HG03354 (cell line): ENCODE data around the gene CCR3.
A peak's percentile ranks its signal among the peaks of the same experiment; 100 is the strongest.

Source experiments
- ATAC-seq: cut with Tn5 transposase; IDR thresholded peaks from one replicate; pipeline ENCODE4 v1.9.1; 2021; ENCODE audit warnings: mild to moderate bottlenecking; ENCODE audit not compliant: unreplicated experiment, poor library complexity, severe bottlenecking

CCR3 gene

DNA sequence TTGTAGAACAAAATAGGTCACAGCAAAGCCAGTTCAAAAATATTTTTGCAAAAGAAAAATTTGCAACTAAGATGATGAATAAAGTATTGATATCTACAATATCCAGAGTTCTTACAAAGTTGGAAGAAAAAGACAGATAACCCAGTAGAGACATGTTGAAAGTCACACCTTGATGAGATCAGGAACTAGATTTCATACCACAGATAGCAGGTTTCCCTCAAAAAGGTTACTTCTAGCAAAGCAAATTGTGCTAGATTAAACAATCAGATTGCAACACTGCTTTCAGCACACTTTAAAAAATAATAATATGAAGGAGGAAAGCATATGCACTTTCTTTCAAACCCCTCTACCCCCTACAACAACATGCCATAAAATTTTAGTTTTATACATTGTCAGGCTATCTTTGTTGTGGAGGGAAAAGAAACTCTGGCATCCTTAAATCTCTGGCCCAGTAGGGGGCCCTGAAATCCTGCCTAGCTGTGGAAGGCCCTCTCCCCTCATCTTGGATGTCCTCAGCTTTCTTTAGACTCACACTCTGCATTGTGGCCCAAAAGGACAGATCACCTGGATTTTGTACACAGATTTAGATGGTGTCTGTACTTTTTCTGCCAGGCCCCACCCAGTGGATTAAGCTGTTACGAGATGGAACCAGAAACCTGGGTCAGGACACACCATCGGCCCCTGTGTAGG, 50.9 kb downstream of the CCR3 start:
- ATAC-seq, result no peak

DNA sequence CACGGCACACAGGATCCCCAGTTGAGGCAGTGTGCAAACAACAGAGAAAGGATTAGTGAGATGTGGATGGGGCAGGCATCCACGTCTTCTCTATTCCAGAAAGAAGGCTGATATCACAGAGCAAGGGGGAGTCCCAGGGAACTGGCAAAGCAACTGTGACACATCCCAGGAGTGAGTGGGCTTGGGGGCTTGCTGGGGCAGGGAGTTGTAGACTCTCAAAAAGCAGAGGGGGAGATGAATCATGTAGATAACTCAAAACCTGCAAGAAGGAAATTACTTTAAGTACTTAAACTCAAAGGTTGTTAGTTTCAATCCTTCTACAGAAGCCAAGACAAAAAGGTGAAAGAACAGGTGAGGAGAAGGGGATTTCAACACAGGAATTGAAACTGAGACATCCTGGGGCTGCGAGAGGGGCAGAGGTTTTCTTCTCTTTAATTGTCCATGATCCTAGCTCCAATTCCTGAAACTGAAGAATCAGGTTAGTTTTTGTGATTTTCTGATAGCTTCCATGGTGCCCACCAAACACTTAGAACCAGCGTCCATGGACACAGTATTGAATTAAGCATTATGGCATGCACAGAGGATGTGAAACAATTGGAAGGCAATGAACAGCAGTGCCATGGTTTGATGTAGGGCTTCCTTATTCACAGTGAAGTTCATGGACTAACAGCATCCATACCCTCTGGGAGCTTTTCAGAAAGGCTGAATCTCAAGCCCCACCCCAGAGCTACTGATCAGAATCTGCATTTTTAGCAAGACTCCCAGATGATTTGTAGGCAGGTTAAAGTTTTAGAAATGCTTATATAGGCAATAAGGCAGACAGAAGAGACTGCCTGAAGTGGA, 52.0 kb downstream of the CCR3 start:
- ATAC-seq, result no peak

DNA sequence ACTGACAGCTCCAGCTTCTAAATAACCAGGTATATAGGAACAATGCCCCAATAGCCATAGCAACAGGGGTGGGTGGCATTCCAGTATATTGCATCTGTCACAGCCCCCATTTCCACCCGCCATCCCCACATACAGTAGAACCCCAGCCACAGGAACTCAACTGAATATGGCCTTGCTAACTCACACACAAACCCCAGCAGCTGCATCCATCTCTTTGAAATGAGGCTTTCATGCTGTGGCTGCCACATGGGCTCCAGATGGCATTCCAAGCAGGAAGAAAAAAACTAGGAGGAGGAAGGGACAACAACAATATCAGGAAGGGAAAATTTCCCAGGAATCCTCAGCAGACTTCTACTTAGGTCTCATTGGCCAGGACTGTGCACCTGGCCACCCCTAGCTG, 54.6 kb downstream of the CCR3 start:
- no peak for ATAC-seq

DNA sequence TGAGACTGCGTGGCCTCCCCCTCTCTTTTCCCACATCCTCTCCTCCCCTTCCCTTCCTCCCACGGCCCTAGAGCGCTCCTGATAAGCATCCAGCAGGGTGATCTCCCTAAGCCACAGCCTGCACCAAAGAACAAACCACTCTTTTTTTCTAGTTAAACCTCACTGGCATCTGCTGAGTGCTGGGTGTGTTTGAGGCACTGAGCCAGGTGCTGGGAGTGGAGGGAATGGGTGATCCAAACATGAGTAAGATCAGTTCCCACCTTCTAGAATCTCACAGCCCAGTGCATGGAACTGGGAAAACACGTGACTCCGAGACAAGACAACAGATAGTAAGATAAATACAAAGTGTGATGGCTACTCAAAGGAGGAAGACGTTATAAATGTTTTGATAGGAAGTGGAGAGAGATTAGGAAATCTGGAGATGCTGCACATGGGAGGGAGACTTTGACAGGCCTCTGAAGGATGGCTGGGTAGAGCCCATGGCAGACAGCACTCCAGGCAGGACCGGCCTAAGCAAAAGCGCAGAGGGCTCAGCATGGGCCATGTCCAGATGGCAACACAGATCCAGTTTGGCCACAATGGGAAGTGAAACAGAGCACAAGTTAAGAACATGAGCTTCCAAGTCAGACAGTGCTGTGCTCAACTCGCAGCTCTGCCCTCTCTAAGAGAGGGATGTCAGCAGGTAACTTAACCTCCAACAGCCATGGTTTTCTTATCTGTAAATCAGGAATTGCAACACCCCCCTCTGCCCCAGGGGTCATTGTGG, 55.6 kb downstream of the CCR3 start:
- no peak for ATAC-seq

DNA sequence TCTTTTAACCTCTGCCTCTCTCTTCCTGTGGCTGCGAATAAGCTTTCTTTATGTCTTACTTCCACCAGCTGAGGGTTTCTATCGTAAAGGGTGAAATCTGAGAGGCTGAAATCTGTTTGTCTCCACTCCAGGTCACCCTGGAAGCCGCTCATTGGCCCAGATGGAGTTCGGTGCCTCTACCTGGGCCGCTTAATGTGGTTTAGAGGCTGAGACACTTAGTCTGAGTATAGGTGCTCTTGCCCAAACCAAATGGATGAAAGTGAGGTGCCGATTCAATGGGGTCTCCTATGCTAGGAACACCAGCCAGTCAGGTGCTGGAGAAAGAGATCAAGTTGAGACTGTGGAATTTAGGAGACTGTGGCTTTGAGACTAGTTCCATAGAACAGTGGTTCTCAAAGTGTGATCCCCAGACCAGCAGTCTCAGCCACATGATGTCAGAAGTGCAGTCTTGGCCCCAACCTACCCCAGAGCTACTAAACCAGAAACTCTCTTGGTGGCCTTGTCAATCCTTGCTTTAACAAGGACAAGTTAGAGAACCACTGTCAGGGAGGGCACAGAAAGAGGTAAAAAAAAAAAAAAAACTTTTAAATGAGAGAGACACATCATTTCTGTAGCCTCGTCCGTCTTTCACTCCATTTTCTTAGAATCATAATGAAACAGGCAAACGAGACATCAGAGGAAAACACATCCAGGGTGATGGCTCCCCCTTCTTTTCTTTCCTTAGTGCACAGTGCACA, 56.8 kb downstream of the CCR3 start:
- ATAC-seq, result no peak

DNA sequence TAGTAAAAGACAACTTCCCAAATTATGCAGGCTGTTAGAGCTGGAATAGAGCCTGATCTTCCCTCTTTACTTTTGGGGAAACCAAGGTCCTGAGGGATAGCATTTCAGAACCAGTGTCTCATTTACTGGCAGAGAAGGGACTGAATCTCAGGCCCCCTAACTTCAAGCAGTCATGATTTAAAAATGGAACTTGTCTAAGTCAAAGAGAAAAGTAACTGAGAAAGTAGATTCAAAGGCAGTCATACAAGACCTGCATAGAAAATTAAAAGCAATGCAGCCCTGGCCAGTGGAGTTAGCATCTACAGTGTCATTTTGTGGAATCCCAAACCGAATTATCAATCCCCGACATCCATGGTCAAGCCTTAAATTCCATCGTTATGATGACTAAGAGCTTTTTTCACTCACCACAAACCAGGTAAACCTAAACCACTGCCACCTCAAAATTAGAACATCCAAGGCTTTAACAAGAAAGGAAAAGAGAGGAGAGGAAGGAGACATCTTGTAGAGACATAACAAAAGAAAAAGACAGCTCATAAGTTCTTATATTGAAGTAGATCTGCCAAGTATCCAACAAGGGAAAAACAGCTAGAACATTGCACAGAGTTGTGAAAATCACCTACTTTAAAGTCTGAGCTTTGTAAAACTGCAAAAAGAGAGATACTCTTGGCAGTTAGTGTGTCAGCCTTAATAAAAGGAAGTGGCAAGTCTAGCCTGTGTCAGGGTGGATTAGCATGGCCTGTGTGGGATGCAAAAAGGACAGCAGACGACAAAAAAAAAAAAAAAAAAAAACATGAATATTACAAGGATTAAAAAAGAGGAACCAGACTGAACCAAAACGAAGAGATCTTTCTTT, 57.6 kb downstream of the CCR3 start:
- no peak for ATAC-seq

DNA sequence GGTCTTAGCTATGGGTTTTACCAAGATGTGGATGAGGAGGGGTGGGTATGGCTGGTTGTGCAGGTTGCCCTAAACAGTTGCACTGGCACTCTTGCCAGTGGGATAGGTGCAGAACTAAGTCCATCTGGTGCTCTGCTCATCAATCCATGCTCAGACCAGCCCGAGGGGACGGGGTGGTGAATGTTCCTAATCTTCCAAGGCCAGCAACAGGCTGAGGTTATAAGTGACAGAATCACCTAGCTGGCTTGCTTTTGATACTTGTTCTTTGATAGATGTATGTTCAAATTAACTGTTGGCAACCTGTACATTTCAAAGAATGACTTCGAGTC, 58.2 kb downstream of the CCR3 start:
- ATAC-seq, result no peak

DNA sequence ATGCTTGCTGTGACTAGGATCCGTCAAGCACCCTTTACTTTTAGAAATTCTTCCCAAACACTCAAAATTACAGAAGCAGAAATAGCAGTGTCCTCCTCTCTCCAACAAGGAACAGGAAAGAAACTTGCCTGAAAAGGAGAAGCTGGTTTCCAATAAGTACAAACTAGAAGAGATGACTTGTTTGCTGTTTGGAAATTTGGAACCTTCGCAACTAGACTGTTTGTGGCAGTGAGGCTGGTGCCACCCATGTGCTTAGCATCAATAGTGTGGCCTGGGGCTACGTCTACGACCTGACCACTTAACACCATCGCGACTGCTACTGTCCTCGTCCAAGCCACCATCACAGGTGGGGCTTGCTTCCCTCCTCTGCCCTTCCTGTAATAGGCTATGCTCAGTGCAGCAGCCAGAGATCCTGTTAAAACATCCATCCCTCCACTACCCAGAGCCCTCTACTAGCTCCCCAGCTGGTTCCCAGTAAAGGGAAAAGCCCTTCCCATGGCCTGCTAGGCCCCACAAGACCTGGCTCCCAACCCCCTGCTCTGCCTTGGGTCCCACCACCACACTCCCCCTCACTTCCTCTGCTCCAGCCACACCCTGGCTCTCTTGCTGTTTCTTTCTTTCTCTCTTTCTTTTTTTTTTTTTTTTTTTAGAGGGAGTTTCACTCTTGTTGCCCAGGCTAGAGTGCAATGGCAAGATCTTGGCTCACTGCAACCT, 59.0 kb downstream of the CCR3 start:
- ATAC-seq, result no peak

DNA sequence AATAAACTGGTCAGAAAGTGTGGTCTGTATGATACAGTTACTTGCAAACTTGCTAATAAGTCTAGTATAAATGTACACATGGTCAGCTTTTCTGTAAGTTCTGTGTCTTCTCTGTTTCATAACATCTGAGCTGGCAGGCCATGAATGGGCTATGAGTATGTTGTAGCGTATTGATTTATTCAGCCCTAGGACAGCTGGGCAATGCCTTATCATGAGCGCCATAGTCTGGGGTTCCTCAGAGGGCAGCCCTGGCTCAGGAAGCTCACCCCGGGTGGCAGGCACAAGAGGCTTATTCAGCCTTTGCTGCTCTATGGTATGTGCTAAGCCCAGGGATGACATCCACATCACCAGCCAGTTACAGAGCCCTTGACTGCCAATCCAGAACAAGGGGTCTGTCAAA, 61.0 kb downstream of the CCR3 start:
- ATAC-seq, result no peak

DNA sequence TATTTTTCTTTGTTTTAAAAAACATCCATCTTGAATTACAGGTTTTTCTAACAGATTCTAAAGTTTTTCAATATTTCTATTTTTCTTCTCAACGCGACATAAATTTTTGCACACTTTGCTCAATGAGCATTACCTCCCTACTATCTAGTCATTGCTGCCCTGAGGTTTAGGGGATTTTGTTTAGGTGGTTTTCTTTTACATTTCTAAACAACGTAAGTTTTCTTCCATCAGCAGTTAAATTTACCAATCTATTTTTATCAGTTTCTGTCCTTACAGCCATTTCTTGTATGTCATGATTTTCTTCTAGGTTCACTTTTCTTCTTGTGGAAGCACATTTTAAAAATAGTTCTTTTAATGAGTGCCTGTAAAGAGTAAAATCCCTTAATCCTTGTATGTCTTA, 62.5 kb downstream of the CCR3 start:
- no peak for ATAC-seq

DNA sequence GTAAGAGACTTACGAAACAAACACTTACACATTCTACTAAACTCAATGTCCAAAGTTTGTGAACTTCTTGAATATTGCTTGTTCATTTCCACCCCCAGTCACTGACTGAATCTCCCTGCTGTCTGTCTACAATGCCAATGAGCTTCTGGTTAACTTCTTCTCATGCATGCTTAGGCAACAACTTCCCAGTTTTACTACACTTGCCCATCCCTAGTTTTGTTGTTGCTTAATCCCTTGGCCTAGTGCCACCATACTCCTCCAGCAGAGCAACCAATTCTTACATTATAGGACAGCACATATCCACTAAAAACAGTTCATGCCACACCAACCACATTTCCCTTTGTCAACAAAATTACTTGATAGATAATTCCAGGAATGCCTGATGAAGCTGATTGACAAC, 70.7 kb downstream of the CCR3 start:
- ATAC-seq, result no peak

DNA sequence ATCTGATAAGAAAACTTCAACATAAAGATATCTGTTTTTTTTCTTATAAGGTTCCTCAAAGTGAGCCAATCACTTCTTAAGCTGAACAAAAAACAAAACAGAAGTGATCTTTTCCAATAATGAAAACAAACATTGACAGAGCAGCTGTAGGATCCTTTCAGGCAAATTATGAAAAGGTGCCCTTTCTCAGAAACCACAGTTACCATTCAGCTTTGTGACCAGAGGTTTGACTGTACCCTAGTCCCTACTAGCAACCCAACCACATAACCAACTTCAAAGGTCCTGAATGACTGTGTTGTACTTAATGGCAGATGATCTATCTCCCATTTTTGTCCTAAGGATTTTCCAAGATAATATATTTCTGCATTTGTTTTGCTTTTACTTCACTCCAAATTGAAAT, 72.3 kb downstream of the CCR3 start:
- peak; percentile 75 for ATAC-seq

DNA sequence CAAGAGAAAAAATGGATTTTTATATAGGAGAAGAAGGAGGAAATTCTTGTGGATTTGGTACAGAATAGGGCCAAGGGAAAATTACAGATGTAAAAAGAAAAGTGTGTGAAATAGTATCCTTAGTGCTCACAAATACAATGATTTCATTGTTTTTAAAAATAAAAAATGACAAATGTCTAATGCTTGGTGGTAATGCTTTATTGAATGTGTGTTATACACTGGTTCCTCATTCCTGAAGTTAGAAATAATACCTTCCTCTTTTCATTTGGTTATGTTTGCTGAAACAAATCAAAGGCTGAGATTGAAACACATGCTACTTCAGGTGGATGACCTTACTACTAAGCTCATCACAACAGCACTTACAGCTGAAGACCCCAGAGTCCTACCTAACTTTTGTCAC, 73.9 kb downstream of the CCR3 start:
- no peak for ATAC-seq
